ENCODE results near the gene GPR108. TPM values are rescaled to one million over a fixed set of nuclear protein-coding genes. Genes with fewer than 3 reads are reported as not detected.

GPR108 gene
- total and polyA plus RNA-seq, 2 of the 13 experiments (the other 11 are each of a cell fraction or from before 2014, with no cell fraction given), result 36.4 to 63.0 TPM

- no peak for TF ChIP-seq BCLAF1 (IDR thresholded peaks at IDR 0.05)
- no peak for TF ChIP-seq REPIN1 (CRISPR knock-in tag; IDR thresholded peaks at IDR 0.05; ENCODE audit: borderline replicate concordance, low read depth)
- no peak for TF ChIP-seq MTA3 (CRISPR knock-in tag; IDR thresholded peaks at IDR 0.05)
- TF ChIP-seq SRF (IDR thresholded peaks at IDR 0.05; ENCODE audit: low read depth, low read length), result 0 out of 2 replicates have a peak, but pooled peaks have one; percentile 47
- TF ChIP-seq ZNF451 (CRISPR knock-in tag; IDR thresholded peaks at IDR 0.05), result no peak
- TF ChIP-seq HIVEP1 (CRISPR knock-in tag; IDR thresholded peaks at IDR 0.05), result no peak
- no peak for TF ChIP-seq SMARCC2 (IDR thresholded peaks at IDR 0.05)
- TF ChIP-seq CREM (IDR thresholded peaks at IDR 0.05), result peak; percentile 98
- no peak for TF ChIP-seq CREM (CRISPR knock-in tag; IDR thresholded peaks at IDR 0.05)
- no peak for TF ChIP-seq ZNF432 (CRISPR knock-in tag; IDR thresholded peaks at IDR 0.05; ENCODE audit: borderline replicate concordance)
- TF ChIP-seq MEIS2 (CRISPR knock-in tag; IDR thresholded peaks at IDR 0.05), result no peak
- peak; percentile 92 for TF ChIP-seq CTCF (CRISPR knock-in tag; IDR thresholded peaks at IDR 0.05)
- no peak for TF ChIP-seq ZNF83 (CRISPR knock-in tag; IDR thresholded peaks at IDR 0.05; ENCODE audit: borderline replicate concordance)
- peak; percentile 66 for TF ChIP-seq PATZ1 (CRISPR knock-in tag; IDR thresholded peaks at IDR 0.05)
- TF ChIP-seq GATAD1 (CRISPR knock-in tag; IDR thresholded peaks at IDR 0.05), result peak; percentile 52
- TF ChIP-seq DR1 (CRISPR knock-in tag; IDR thresholded peaks at IDR 0.05), result 0 out of 2 replicates have a peak, but pooled peaks have one; percentile 24
- TF ChIP-seq ZNF597 (CRISPR knock-in tag; IDR thresholded peaks at IDR 0.05), result no peak
- 0 out of 2 replicates have a peak, but pooled peaks have one; percentile 3 for TF ChIP-seq POLR2G (IDR thresholded peaks at IDR 0.05; ENCODE audit: low read depth, low read length)
Observed at GRCh38 chr19:6737873-6738786, 750 bp upstream of the GPR108 start (continued).
